ENCODE data around the gene ALOX12B.
A peak's percentile ranks its signal among the peaks of the same experiment; 100 is the strongest.
"Not testable (repeated sequence)": the region's sequence is repeated elsewhere in the genome, so short reads cannot be mapped to it uniquely, and the experiment has no call there.

ALOX12B gene

DNA sequence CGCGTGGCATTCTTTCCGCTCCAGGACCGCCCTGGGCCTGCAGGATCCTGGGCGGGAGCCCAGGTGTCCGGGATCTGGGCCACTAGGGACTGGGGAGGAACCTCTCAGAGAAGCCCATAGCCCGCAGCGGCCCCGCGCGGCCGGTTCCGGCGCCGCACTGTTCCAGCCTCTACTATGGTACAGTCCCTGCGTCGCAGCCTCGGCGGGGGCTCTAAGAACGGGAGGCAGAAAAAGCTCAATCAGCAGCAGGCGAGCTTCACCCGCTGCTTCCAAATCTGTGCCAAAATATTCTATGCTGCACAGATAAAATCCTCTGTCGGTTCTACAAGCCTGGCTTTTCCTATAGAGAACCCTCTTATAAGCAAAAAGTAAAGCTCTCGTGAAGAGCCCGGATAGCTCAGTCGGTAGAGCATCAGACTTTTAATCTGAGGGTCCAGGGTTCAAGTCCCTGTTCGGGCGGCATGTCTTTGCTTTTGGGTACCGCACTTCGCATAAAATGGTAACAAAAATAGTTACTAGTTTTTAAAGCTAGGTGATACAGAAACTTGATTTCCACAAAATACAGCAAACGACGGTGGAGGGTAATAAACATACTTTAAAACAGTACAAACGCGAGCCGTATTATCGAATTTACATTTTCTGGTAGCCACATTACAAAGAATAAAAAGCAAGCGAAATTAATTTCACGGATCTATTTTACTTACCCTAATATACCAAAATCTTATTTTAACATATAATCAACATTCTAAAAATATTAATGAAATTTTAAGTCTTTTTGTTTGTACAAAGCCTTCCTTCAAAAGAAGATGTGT is 31.5 kb upstream of the ALOX12B start:
- peak; percentile 85 for DNase-seq

DNA sequence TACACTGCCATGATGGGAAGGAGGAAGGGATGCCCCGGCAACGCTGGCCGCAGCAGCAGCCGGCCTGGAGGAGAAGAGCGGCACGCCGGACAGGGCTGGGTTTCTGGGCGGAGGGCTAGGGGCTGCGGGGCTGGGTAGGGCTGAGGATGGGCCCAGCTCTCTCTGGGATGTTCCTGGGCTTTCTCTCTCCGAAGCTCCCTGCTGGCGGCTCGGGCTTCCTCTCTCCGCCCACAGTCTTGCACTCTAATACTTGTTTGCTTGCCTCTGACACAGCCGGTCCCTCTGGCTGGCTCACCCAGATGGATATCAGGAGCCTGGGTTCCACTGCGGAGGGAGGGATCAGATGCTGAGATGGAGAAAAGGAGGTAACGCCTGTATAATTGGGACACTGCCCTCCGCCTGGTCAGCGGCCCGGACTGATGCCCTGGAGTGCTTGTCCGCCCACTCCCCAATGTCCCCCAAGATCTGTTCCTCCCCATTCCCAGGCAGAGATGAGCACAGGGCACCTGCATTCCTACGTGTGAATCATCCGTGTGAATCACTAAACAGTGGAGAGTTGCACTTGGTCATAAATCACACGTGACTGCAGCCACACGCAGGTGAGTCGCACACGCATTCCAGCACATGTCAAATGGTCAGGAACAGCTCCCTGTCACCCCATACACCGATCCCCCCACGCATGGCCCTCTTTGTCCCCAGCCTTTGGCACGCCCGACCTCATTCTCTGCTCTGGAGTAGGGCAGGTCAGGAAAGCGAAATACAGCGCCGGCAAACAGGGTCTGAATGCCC is 30.7 kb upstream of the ALOX12B start, which contains the start of gene ALOXE3:
Gene ALOXE3 (minus strand): TSS at position 535 of the 789 bp plus-strand sequence. CDS start 524 bp downstream, at position 11.
- DNase-seq, result peak; percentile 30

DNA sequence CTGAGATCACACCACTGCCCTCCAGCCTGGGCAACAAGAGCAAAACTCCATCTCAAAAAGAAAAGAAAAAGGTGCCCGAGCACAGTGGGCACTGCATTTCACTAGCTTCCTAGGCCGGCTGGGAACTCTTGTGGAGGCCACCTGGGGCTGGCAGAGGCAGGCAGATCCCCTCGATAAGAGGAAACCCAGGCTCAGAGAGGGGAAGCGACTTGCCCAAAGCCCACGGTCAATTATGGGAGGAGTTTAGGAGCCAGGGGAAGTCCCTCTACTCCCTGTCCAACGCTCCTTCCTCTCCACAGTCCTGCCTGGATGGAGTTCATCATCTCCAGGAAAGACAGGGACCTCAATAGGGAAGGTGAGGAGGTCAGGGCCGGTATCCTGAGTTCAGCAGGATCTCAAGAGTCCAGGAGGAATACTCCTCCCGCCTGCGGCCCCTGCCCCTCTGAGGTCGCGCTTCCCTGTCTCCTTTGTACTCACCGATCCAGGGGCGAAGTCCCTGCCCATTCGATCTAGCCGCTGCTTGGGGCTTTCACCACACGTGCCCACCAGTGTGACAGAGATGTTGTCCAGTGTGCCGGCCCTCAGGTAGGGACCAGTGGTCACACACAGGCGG is 30.0 kb upstream of the ALOX12B start:
- DNase-seq, result peak; percentile 34

DNA sequence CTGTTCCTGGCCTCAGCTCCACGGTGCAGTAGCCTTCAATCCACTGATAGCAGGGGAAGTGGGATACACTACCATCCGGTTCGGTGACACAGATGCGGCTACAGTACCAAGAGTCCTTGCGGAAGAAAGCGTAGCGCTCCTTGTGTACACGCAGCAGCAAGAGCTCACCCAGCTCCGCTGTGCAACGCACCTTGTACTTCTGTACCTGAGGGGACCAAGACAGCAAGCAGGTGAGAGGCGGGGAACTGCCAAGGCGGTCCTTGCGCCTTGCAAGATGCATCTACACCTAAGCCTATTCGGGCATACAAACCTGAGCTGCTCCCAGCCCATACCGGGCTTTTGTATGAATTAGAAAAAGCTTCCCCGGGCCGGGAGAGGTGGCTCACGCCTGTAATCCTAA is 29.3 kb upstream of the ALOX12B start:
- DNase-seq, result no peak

DNA sequence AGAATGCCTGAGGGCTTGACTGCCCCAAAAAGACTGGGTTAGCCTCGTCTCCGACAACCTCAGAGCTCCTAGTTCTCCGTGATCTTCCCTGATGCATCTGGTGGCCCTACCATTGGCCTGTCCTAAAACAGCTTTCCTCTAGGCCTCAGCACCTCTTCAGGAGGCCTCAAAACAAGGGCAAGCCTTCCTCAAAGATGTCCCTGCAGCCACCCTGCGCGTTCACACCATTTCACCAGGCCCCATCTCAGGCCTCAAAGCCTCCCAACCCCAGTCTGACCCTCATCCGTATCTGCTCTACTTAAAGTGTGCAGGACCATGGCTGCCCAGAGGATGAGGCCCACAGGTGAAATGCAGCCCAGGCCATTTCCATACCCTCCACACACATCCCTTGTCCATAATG is 23.4 kb upstream of the ALOX12B start:
- no peak for DNase-seq

DNA sequence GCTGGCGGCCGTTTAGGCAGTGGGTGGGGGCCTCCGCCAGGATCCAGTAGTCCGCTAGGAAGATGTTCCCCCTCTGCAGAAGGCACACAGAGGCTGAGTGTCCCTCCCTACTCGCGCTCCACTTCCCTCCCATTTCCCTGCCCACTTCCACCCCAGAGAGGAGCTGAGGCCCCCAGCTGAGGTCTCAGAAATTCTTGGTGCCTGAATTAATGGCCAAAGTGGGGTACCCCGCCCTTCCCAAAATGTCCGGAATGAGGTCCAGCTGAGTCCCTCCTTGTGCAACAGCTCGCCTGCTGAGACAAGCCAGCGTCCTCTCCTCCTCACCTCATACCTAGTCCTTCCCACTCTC is 22.9 kb upstream of the ALOX12B start:
- DNase-seq, result no peak

DNA sequence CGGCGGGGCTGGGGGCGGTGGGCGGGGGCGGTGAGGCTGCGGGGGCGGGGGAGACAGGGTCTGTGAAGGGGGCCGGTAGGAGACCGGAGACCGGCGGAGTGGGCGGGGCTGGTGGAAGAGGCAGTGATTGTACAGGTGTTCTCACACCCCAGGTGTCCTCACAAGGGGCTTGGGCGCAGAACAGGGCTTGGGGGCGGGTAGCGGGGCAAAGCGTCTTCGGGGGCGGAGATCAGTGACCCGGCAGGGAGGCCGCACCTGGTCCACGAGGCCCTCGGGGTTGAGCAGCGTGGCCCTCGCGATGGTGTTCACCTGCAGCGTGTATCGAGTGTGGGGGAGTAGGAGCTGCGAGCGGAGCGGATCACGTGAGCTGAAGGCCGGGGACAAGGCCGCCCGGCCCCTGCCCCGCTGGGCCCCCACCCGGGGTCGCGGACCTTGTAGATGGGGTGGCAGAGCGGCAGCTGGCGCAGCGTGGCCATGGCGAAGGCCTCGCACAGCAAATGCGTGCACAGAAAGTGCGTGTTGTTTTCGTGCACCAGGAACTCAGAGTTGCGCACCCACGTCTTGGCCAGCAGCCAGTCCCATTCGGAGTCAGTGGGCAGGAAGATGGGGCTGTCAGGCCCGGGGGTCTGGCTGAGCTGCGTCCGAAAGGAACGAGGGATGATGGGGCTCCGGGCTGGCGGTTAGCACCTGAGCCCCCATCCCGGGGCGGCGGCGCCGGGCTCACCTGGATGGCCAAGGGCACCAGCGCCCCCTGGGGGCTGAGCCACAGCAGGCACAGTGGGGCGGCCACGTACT is 22.3 kb upstream of the ALOX12B start:
- peak; percentile 61 for DNase-seq

DNA sequence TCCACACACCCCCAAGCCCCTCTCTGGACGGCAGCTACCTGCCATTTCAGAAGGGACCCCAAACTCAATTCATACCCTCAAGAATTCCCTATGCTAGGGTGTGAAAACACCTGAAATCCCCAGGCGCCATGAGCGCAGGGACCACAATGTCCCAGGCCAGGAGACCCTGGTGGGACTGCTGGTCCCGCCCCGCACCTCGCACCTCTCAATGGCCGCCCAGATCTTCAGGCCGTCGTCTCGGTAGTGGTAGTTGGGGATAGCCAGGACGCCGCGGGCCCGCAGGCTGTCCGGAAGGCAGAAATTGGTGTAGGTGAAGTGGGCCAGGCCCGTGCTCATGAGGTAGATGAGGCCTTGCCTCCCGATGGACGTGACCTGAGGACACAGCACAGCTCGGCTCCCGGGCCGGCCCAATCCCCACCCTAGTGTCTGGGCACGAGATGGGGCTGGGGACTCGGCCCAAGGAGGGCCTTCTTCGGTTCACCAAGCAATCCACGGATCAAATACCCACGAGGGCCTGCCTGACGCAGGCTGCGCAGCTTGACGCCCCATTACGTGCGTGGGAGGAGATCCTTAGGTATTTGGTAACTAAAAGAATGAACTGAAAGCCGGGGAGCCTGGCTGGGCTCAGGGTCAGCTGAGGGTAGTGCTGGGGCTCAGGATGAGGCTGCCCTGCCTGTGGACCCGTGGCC is 21.6 kb upstream of the ALOX12B start:
- no peak for DNase-seq

DNA sequence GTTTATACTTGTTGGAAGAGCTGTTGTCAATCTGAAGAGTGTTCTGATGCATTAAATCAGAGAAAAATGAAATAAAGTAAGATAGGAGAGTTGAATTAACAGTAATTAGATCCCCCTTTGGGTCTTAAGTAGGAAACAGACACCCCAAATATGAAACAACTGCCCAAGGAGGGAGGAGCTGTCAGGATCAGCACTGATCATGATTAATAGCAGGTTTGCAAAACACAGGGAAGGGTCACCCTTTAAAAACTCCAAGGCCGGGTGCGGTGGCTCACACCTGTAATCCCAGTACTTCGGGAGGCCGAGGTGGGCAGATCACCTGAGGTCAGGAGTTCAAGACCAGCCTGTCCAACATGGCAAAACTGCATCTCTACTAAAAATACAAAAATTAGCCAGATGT is 19.5 kb upstream of the ALOX12B start:
- not testable (repeated sequence) for DNase-seq

DNA sequence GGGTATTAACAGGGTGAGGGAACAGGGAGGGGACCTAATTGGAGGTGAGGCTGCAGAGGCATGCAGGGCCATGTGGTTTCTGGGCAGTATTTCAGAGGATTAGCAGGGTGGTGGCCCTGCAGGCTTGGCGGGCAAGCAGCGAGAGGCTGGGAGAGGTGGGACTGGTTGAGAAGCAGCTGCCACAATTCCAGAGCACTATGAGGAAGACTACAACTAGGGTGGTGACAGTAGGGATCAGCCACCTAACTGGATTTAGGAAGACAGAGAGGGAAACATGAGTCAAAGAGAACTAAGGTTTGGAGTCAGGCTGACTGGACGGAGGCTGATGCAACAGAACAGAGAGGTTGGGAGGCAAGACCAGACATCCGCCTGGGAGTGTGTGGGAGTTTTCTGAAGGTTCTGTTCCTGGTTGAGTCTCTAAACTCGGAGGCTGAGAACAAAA is 18.5 kb upstream of the ALOX12B start:
- no peak for DNase-seq

DNA sequence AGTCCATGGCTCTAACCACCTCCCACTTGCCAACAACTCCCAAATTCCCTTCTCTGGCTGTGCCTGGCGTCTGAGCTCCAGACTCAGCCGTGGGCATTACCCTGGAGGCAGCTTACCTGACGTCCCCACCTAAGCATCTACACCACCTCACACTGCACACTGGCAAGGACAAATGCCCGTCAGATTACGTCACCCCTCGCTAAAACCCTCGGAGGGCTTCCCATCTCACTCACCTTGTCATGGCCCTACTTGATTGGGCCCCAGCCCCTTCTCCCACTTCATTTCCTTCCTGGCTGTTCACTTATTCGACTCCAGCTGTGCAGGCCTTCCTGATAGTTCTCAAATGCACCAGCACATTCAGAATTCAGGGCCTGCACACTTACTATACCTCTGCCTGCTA is 17.4 kb upstream of the ALOX12B start:
- DNase-seq, result no peak

DNA sequence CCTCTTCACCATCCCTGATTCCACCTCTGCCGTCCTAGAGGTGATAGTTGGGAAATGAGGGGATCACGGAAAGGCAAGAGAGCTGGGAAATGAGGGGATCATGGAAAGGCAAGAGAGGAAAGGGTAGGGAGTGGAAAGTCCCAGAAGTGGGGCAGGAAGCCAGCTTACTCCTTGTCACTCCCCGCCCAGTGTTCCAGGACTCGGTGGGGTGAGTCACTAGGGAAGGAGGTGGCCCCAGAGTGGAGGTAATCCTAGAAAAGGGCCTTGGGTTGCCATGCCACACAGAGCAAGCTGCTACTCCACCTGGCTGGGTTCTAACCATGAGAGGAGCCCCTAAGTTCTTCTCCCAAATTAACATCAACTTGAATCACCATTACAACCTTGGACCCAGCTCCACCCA is 16.0 kb upstream of the ALOX12B start:
- no peak for DNase-seq

DNA sequence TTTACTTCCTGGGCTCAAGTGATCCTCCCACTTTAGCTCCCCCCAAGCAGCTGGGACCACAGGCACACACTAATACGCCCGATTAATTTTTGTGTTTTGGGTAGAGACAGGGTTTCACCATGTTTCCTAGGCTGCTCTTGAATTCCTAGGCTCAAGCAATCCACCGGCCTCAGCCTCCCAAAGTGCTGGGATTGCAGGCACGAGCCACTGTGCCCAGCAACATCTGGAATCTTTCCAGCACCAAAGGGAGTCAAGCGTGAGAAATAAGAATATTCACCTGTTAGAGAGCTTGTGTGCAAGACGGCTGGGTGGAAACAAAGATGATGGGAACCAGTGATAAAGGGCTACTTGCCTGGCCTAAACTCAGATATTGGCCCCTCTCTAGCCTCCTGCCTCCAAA is 14.2 kb upstream of the ALOX12B start:
- DNase-seq, result no peak

DNA sequence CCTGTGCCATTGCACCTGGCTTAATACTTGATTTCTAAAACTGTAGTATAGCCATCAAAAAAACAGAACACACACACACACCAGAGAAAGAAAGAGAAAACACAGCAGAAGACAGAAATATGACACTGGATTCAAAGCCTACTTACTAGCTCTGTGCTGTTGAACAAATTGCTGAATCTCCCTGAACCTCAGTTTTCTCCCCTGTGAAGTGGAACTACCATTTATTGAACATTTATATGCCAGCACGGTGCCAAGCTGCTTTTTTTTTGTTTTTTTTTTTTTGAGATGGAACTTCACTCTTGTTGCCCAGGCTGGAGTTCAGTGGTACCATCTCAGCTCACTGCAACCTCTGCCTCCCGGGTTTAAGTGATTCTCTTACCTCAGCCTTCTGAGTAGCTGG is 13.2 kb upstream of the ALOX12B start:
- DNase-seq, result no peak

DNA sequence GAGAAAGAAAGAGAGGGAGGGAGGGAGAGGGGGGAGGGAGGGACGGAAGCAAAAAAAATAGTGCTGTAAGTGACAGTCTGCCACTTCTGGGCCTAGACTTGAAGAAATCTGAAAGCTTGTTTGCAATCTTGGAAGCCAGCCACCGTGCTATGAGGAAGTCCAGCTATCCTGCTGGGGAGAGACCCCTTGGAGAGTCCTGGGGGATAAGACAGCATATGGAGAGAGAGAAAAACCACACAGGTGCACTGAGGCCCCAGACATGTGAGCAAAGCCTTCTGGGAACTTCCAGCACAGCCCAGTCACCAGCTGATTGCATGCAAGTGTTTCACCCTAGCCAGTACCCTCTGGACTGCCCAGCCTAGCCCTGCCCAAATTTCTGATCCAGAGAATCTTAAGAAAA is 12.6 kb upstream of the ALOX12B start:
- no peak for DNase-seq

DNA sequence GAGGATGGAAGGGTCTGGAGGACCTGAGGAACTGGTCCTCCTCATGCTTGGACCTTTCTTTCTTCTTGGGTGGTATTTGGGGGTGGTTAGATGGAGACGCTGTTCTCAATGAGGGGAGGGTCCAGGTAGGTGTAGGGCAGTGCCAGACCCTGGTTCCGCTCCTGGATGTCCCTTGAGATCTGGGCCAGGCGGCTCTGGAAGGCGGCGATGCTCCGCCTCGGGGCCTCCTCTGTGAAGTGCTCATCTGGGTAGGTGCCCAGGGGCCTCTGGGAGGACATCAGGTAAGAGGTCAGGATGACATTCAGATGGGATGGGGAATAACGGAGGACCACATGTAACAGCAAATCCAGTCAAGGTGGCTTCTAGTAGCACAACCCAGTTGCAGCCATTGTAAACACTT is 9.0 kb upstream of the ALOX12B start:
- no peak for DNase-seq

DNA sequence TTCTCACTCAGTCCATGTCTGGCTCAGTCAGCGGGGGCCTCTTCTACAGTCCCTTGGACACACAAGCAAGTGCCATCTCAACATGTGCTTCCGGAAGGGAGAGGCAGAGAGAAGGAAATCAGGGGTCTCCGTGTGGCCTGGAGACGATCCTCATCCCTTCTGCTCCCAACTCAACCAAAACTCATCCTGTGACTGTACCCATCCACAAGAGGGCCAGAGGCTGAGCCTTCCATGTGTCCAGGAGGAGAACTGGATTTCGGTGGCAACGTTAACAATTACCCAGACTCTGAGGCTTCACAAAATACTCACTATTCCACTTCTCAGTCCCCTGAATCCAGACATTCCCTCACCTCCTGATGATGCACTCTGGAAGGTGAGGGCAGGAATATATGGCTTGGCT is 7.8 kb upstream of the ALOX12B start:
- no peak for DNase-seq

DNA sequence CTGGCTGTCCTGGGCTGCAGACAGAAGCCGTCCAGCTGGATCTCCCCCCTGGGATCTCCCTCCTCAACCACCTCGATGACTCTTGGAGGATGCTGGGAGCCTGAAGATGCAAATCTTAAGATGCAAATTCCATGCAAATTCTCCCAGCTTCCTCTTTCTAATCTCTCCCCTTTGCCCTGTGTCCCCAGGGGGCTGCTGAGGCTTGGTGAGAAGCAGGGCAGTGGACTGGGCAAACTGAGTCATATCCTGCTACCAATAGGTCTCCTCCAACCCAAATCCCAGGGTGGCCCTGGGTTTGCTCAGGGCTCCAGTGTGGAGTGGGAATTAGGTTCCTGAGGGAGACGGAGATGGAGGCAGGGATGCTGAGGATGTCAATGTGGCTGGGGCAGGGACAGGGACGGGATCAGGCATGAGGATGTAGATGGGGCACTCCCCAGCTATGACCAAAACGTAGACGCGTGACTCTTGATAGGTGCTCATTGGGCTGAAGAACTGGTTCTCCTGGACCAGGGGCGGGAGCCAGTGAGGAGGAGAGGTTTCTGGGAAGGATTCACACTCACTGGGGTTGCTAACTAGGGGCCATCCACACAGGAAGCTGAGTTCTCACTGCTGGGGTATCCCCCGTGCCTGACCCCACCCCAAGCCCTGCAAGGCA is 3.6 kb upstream of the ALOX12B start:
- no peak for DNase-seq

DNA sequence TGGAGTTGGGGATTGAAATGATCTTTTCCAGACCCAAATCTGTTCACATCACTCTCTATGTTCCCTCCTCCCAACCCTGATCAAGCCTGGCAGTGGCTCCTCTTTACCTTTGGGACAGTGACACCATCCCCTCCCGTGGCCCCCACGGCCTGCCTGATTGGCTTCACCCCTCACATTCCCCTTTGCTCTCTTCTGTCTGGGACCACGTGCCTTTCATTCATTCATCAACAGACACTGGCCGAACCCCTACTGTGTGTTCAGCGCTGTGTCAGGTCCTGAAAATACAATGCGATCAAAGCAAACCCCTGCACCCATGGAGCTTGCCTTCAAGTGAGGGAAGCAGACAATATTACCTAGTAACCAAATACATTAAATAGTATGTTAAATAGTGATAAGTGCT is 2.2 kb upstream of the ALOX12B start:
- DNase-seq, result no peak

DNA sequence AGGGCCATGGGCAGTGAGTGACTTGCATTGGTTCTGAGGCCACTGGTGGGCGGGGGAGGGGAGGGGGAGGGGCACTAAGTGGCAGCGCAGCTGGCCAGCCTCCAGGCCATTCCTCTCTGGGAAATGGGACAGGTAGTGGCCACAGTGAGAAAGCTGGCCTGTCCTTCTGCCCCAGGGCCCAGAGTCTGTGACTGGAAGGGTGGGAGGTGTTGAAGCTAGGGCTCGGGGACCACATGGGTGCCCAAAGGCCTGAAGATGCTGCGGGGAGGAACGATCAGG is 375 bp upstream of the ALOX12B start:
- no peak for DNase-seq

DNA sequence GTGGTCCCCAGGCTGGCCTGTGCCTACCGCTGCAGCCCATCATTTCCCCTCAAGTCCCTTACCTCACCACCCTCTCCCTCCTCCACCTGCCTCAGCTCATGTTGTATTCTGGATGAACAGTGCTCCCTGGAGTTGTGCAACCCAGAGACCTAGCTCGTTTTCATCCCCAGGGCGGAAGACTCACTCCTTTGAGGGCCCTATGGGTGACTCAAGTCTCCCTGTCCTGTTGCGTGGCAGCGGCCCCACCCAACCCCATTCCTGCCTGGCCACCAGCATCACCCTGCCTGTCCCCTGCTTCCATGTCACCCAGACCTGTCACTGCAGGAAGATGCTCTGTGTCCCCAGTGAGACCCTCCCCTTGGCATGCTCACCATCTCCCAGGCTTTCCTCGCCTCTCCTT is 3.3 kb downstream of the ALOX12B start:
- DNase-seq, result no peak

DNA sequence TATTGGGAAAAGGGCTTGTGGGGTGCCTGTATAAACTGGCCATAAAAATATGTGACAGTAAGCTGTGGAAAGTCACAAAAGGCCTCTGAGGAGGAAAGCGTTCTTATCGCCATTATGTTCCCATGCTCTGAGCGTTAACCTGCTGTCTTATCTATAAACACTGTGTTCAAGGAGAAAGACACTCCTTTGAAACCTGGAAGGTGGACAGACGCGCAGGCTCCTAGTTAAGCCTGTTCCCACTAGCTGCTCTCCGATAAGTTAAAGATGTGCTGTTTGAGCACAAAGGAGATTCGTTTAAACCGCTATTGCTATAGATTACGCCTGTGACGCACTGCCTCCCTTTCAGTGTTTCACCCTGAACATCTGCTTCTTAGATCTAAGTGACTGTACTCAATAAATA is 5.2 kb downstream of the ALOX12B start:
- no peak for DNase-seq
